HepG2 (cell line): Measurements from ENCODE around the gene RSPRY1. TPM values are rescaled to one million over a fixed set of nuclear protein-coding genes. Genes with fewer than 3 reads are reported as not detected.
A peak's percentile ranks its signal among the peaks of the same experiment; 100 is the strongest.

ENCODE experiments used
- BHLHE40 ChIP-seq: IDR thresholded peaks from 2 replicates; pipeline ENCODE4 v1.6.1; 2011; ENCODE audit warnings: low read length, improper control_type of control experiment
- CENPX ChIP-seq: sonication (generic); formaldehyde crosslinking; IDR thresholded peaks from 2 replicates; pipeline ENCODE4 v1.9.0; 2021; ENCODE audit warnings: mild to moderate bottlenecking, missing genetic modification reagents, moderate library complexity
- FOXK1 ChIP-seq: sonication (generic); formaldehyde crosslinking; IDR thresholded peaks from 2 replicates; pipeline ENCODE4 v1.4.0; 2020; ENCODE audit warnings: low read depth, missing genetic modification reagents, borderline replicate concordance
- GABPB1 ChIP-seq: IDR thresholded peaks from 2 replicates; pipeline ENCODE4 v1.6.1; 2016; ENCODE audit warnings: mild to moderate bottlenecking, missing genetic modification reagents, moderate library complexity, missing compliant biosample characterization
- MTF1 ChIP-seq: sonication (generic); formaldehyde crosslinking; IDR thresholded peaks from 2 replicates; pipeline ENCODE4 v1.5.0; 2020; ENCODE audit warnings: missing genetic modification reagents
- MZF1 ChIP-seq: sonication (generic); formaldehyde crosslinking; IDR thresholded peaks from 2 replicates; pipeline ENCODE4 v1.8.1; 2023; ENCODE audit warnings: mild to moderate bottlenecking, missing genetic modification reagents, borderline replicate concordance
- PAF1 ChIP-seq: IDR thresholded peaks from 2 replicates; pipeline ENCODE4 v1.6.1; 2016; ENCODE audit warnings: missing genetic modification reagents, missing compliant biosample characterization
- RCOR2 ChIP-seq: IDR thresholded peaks from 2 replicates; pipeline ENCODE4 v1.6.1; 2016; ENCODE audit warnings: missing biosample characterization, missing genetic modification reagents
- SMYD3 ChIP-seq: sonication (generic); formaldehyde crosslinking; IDR thresholded peaks from 2 replicates; pipeline ENCODE4 v1.8.1; 2023; ENCODE audit warnings: mild to moderate bottlenecking, missing genetic modification reagents
- XBP1 ChIP-seq: sonication (generic); formaldehyde crosslinking; IDR thresholded peaks from 2 replicates; pipeline ENCODE4 v1.5.0; 2020; ENCODE audit warnings: missing genetic modification reagents
- ZFP1 ChIP-seq: IDR thresholded peaks from 2 replicates; pipeline ENCODE4 v1.6.1; 2016
- ZFP37 ChIP-seq: sonication (generic); formaldehyde crosslinking; IDR thresholded peaks from 2 replicates; pipeline ENCODE4 v1.4.0; 2020; ENCODE audit warnings: missing genetic modification reagents, borderline replicate concordance
- ZFP90 ChIP-seq: sonication (generic); formaldehyde crosslinking; IDR thresholded peaks from 2 replicates; pipeline ENCODE4 v1.8.0; 2022; ENCODE audit warnings: missing genetic modification reagents, mild to moderate bottlenecking, inconsistent platforms, borderline replicate concordance
- ZNF251 ChIP-seq: sonication (generic); formaldehyde crosslinking; IDR thresholded peaks from 2 replicates; pipeline ENCODE4 v1.9.0; 2021; ENCODE audit warnings: mild to moderate bottlenecking, missing genetic modification reagents
- ZNF556 ChIP-seq: sonication (generic); formaldehyde crosslinking; IDR thresholded peaks from 2 replicates; pipeline ENCODE4 v1.4.0; 2020; ENCODE audit warnings: mild to moderate bottlenecking, missing genetic modification reagents, borderline replicate concordance
- ZNF577 ChIP-seq: sonication (generic); formaldehyde crosslinking; IDR thresholded peaks from 2 replicates; pipeline ENCODE4 v1.4.0; 2020; ENCODE audit warnings: mild to moderate bottlenecking, low read depth, missing genetic modification reagents, borderline replicate concordance
- ZNF619 ChIP-seq: sonication (generic); formaldehyde crosslinking; IDR thresholded peaks from 2 replicates; pipeline ENCODE4 v1.4.0; 2020; ENCODE audit warnings: mild to moderate bottlenecking, missing genetic modification reagents
- polyA plus RNA-seq, 8 experiments: library from polyadenylated mRNA; depleted of rRNA in 3 of 8; stranded (reverse) in 7 of 8; unstranded in 1 of 8; fragments of >200 nt; fragmentation: Illumina TruSeq in 4 of 8; extraction: Trizol in 4 of 8; gene quantifications; 2 replicates each; pipeline versions ENCODE4 v1.2.1 to v1.2.3, GENCODE V29; 2011 to 2016; ENCODE audit warnings: low read depth in 4 of 8, missing spikeins in 1 of 8, mixed read lengths in 1 of 8; ENCODE audit not compliant: insufficient read depth in 1 of 8
- total RNA-seq, 5 experiments: library from RNA; depleted of rRNA; stranded (reverse); fragments of >200 nt; fragmentation: Illumina TruSeq; extraction: Trizol; gene quantifications; 2 replicates each; pipeline ENCODE4 v1.2.3, GENCODE V29; 2016; ENCODE audit warnings: low read depth in 1 of 5
- TF ChIP-seq, protein P1 (sequence below): sonication (generic); formaldehyde crosslinking; IDR thresholded peaks from 2 replicates; pipeline ENCODE4 v1.4.0; 2020; ENCODE audit warnings: missing genetic modification reagents; ENCODE audit errors: not compliant biosample characterization
- TF ChIP-seq, protein P2 (sequence below): sonication (generic); formaldehyde crosslinking; IDR thresholded peaks from 2 replicates; pipeline ENCODE4 v1.5.0; 2020; ENCODE audit warnings: mild to moderate bottlenecking, missing genetic modification reagents
- TF ChIP-seq, protein P3 (sequence below): sonication (generic); formaldehyde crosslinking; IDR thresholded peaks from 2 replicates; pipeline ENCODE4 v1.8.0; 2022; ENCODE audit warnings: mild to moderate bottlenecking, missing genetic modification reagents, moderate library complexity
- TF ChIP-seq, protein P4 (sequence below): sonication (generic); formaldehyde crosslinking; IDR thresholded peaks from 2 replicates; pipeline ENCODE4 v1.5.0; 2020; ENCODE audit warnings: mild to moderate bottlenecking, missing genetic modification reagents

Gene RSPRY1
- total and polyA plus RNA-seq, 2 of the 13 experiments (the other 11 are each of a cell fraction or from before 2014, with no cell fraction given), result 53.4 to 61.0 TPM

DNA sequence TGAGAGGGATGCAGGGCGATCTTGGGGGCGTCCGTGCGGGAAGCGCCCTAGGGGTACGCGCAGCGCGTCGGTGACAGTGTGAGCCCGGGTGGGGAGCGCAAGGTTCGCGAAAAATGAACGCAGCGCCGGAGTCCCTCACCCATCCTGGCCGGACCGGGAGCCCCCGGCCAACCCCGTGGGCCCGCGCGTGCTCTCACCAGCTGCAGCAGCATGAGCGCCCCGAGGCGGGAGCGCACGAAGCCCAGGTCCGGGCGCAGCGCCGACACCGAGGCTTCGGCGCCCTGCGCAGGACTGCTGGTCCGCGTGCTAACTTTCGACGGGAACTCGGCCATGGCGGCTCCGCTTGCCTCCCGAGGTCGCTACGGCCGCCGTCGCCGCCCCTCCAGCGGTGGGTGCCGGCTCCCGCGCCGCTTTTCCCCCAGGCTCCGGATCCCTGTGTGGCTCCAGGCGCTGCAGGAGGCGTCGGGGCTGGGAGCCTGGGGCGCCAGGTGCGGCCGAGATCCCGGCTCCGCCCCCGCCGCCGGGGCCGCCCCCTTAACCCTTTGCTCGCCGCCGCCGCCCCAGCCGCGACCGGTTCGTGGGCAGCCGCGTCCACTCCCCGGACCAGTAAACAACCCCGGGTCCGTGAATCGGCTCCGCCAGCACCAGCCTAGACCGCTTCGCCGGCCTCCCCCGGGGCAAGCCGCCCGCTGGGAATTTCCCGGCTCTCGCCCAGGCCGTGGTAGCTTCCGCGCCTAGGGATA lies 98.3 kb downstream of the RSPRY1 start, which contains the start of gene PLLP (continued):
- TF ChIP-seq ZNF577 (CRISPR knock-in tag), result 0 out of 2 replicates have a peak, but pooled peaks have one; percentile 27
- peak; percentile 94; the same call in 1 of the 2 replicates for TF ChIP-seq ZNF556
- TF ChIP-seq SMYD3 (CRISPR knock-in tag), result peak; percentile 87; the same call in 1 of the 2 replicates
- peak; percentile 97; the same call in 1 of the 2 replicates for TF ChIP-seq MTF1 (CRISPR knock-in tag)
- TF ChIP-seq RCOR2 (CRISPR knock-in tag), result no peak
- TF ChIP-seq GABPB1, result peak; percentile 75; the same call in 1 of the 2 replicates
- TF ChIP-seq ZFP1 (CRISPR knock-in tag), result no peak
- TF ChIP-seq, protein P1, sequence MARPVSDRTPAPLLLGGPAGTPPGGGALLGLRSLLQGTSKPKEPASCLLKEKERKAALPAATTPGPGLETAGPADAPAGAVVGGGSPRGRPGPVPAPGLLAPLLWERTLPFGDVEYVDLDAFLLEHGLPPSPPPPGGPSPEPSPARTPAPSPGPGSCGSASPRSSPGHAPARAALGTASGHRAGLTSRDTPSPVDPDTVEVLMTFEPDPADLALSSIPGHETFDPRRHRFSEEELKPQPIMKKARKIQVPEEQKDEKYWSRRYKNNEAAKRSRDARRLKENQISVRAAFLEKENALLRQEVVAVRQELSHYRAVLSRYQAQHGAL (CRISPR knock-in tag), result peak; percentile 89
- TF ChIP-seq CENPX (CRISPR knock-in tag), result no peak
- peak; percentile 57; the same call in 1 of the 2 replicates for TF ChIP-seq ZNF251 (CRISPR knock-in tag)
- peak; percentile 31; the same call in 1 of the 2 replicates for TF ChIP-seq ZNF619 (CRISPR knock-in tag)
- no peak for TF ChIP-seq FOXK1 (CRISPR knock-in tag)
- TF ChIP-seq, protein P2, sequence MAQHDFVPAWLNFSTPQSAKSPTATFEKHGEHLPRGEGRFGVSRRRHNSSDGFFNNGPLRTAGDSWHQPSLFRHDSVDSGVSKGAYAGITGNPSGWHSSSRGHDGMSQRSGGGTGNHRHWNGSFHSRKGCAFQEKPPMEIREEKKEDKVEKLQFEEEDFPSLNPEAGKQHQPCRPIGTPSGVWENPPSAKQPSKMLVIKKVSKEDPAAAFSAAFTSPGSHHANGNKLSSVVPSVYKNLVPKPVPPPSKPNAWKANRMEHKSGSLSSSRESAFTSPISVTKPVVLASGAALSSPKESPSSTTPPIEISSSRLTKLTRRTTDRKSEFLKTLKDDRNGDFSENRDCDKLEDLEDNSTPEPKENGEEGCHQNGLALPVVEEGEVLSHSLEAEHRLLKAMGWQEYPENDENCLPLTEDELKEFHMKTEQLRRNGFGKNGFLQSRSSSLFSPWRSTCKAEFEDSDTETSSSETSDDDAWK (CRISPR knock-in tag), result no peak
- TF ChIP-seq PAF1 (CRISPR knock-in tag), result no peak
- TF ChIP-seq ZFP37 (CRISPR knock-in tag), result peak; percentile 72; the same call in 1 of the 2 replicates
- TF ChIP-seq, protein P3, sequence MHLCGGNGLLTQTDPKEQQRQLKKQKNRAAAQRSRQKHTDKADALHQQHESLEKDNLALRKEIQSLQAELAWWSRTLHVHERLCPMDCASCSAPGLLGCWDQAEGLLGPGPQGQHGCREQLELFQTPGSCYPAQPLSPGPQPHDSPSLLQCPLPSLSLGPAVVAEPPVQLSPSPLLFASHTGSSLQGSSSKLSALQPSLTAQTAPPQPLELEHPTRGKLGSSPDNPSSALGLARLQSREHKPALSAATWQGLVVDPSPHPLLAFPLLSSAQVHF (CRISPR knock-in tag), result peak; percentile 87
- no peak for TF ChIP-seq BHLHE40
- TF ChIP-seq, protein P4, sequence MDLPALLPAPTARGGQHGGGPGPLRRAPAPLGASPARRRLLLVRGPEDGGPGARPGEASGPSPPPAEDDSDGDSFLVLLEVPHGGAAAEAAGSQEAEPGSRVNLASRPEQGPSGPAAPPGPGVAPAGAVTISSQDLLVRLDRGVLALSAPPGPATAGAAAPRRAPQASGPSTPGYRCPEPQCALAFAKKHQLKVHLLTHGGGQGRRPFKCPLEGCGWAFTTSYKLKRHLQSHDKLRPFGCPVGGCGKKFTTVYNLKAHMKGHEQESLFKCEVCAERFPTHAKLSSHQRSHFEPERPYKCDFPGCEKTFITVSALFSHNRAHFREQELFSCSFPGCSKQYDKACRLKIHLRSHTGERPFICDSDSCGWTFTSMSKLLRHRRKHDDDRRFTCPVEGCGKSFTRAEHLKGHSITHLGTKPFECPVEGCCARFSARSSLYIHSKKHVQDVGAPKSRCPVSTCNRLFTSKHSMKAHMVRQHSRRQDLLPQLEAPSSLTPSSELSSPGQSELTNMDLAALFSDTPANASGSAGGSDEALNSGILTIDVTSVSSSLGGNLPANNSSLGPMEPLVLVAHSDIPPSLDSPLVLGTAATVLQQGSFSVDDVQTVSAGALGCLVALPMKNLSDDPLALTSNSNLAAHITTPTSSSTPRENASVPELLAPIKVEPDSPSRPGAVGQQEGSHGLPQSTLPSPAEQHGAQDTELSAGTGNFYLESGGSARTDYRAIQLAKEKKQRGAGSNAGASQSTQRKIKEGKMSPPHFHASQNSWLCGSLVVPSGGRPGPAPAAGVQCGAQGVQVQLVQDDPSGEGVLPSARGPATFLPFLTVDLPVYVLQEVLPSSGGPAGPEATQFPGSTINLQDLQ, result peak; percentile 94
- 0 out of 2 replicates have a peak, but pooled peaks have one; percentile 58 for TF ChIP-seq XBP1 (CRISPR knock-in tag)
- TF ChIP-seq ZFP90 (CRISPR knock-in tag), result peak; percentile 98; the same call in 1 of the 2 replicates
- no peak for TF ChIP-seq MZF1
